ENCODE results near the gene RBBP8NL.
"Not testable (repeated sequence)": the region's sequence is repeated elsewhere in the genome, so short reads cannot be mapped to it uniquely, and the experiment has no call there.

Gene RBBP8NL

DNA sequence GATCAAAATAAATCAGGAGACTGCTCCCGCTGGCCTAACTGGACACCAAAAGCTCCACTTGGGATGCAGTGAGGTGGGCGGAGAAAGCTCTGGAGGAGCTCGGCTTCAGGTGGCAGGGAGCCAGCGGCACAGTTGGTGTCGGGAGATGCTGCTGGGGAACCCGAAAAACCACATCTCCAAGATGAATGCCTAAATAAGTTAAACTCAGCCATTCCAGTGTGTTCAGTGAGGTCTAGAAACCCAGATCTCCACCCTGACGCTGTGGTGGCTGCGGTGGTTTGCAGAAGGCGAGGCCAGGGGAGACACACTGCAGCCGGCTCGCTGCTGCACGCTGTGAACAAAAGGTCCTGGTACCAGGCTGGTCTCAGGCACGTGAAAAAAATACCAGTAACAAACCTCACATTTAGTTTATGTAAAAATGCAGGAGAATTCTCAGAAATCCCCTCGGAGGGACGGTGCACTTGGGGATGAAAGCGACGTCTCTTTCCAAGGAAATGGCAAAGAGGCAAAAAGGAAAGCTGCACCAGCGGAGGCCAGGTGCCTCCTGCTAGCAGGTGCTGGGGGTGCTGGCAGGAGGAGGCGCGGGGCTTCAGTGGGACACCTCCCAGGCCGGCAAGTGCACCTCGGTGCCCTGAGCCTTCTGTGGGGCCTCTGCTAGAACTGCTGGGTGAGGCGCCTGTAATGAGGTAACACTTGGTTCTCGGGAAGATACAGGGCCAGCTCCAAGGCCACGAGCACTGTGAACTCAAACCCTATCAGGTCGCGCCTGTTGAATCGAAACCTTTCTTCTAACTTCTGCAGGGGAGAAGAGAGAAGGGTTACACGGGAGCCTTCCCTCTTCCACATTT lies 36.8 kb downstream of the RBBP8NL start:
- no peak for DNase-seq

DNA sequence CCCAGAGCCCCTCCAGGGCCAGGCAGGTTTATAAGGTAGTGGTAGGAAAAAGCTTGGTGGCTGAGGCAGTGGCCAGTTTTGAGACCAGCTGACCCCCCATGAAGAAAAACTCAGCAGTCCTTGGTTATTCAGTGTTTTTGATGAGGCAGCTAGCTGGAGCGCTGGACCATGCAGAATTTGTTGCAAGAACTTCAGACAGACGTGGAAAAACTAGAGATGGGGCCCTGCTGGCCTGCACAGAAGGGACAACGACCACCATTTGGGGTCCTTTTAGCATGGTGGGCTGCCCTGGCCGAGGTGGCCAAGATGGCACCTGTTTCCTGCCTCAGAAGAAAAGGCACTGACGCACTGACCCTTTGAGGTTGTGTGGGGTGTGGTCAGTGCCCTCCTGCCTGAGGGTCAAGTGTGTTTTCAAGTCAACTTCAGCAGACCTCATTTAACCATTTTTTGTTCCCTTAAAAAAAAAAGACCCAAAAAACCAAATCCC lies 37.7 kb downstream of the RBBP8NL start:
- no peak for DNase-seq

DNA sequence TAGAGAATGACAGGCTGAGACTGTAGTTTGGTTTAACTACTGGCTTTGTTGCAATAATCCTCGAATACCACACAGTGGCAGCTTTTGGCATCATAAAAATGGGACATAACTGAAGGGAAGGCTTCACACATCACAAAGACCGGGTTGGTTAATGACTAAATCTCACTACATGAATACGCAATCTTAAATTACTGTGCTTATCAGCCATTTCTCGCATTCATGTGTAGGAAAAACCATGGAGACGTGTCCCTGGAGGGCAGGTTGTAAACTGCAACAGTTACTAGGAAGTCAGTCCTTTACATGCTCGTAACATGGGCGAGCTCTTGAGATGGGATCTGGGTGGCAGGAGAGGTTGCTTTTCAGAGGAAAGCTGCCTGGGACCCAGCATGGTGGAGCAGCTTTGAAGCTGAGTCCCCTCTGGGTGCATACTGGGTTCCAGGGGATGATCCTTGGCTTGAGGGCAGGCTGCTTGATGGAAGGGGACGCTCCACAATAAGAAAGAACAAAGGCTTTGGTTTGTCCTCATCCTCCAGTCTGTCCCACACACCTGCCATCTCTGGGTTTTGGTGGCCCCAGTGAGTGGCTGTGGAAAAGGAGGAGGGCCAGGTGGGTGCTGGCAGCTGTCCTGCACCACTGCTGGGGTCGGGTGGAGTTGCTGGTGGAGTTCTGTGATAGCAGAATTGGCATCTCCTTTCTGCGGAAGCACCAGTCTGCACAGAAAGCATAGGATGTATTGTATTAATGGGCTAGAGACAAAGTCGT lies 38.3 kb downstream of the RBBP8NL start:
- DNase-seq, result no peak

DNA sequence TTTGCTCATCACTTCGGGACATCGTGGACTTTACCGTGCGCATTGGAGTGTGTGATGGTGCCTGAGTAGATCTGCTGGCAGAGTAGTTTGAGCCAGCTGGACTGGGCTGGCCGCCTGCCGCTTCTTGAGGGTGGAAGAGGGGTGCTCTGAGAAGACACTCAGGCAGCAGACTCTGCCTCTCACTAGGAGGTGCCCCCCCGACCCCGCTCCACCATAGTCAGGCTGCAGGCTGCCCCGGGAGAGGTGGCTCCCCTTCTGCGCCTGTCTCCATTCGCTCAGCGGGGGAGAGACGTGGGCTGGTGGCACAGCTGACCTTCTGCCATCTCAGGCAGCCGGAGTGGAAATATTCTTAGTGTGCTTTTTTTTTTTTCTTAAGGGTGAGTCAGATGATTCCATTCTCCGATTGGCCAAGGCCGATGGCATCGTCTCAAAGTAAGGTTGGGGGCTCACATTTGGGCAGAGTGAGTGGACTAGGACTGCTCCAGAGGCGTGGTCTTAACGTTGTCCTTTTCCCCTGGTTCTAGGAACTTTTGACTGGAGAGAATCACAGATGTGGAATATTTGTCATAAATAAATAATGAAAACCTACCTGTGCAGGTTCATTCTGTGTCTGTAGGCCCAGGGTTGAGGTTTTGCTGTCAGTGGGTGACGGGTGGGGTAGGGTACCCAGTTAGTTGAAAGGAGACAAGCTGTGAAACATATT lies 39.3 kb downstream of the RBBP8NL start:
- DNase-seq, result no peak

DNA sequence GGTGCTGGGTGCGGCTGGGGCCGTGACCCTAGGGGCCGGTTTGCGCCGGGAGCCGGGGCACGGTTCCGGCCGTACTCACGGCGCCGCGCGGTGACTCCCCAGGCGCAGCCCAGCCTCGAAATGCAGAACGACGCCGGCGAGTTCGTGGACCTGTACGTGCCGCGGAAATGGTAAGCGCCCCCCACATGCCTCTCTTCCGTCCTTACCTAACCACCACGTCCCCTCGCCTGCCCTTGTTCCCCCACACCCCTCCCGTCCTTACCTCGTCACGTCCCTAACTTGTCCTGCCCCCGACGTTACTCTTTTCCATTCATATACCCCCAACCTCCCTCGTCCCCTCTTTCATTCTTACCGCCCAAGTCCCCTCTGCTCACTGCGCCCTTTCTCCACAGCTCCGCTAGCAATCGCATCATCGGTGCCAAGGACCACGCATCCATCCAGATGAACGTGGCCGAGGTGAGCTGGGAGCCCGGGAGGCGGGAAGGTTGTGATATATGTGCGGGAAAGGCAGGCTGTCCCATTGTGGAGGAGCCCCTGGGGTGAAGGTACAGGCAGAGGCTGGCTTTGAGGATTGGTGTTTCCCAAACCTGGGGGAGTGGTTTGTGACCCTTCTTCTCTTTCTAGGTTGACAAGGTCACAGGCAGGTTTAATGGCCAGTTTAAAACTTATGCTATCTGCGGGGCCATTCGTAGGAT lies 40.0 kb downstream of the RBBP8NL start:
- DNase-seq, result no peak

DNA sequence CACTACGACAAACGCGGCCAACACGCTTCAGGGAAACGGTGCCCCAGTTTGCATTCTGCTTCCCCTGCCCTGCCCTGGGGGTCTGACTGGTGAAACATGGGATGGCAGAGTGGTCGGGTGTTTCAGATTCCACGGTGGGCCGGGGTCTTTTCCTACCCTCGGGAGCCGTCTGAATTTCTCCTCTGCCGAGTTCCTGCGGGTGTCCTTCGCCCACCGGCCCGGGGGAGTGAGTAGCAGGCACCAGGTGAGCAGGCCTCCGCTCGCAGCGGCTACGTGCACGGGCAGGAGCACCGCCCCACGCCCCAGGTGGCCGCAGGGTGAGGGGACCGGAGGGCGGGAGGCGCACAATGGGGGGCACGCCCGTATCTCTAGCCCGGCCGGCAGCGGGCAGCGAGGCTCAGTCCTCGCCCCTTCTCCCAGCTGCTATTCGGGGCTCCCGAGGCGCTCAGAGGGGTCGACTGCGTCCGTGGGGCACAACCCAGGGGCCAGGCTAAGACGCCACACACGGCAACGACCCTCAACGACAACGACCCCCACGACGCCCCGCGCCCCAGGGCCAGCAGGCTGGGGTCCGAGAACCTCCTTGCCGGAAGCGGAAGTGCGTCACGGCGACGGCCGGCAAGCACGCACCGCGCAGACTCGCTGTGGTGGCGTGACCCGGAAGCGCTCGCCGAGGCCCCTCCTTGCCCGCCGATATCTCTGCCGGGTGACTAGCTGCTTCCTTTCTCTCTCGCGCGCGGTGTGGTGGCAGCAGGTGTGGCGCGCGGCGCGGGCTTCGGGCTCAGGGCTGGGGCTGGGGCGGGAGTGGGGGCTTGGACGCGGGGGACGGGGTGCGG lies 40.7 kb downstream of the RBBP8NL start, which contains the start of gene RPS21:
RPS21 (plus strand) TSS at position 721 of the 836 bp plus-strand sequence. CDS start 236 bp downstream, outside the sequence.
- DNase-seq, result peak; percentile 93

DNA sequence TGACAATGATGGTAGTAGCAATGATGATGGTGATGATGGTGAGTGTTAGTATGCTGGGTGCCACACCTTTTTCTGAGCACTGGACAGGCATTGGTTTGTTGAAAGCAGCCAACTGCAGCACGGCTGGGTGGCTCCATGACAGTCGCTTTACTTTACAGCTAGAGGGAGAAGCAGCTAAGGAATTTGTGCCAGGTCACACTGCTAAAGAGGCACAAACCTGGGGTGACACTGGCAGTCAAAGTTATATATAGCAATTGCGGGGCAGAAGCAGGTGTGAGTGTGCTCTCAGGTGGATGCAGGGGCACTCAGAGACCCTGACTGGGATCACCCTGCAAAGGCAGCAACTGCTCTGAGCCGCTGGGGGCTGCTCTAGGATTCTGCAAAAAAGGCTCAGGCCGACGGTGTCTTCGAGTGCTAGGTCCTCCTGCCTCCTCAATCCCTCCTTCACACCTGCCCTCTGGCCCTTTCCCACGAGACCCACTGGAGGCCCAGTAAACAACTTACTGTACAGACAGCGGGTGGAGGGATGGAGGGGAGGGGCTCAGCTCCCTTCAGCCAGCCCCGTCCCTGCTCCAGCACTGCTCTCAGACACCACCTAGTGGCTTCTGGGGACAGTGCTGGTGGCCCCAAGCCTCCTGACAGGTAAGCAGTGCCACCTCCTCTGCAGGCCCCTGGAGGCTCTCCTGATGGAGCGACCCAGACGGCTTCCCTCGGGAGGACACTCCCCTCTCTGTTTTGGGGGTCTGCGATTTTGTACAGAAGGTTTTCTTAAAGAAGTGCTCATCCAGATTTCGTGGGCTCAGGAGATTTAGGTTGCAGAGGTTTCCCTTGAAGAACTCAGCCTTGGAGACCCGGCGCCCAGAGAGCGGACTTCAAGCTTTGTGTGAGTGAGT lies 44.8 kb downstream of the RBBP8NL start:
- DNase-seq, result peak; percentile 82

DNA sequence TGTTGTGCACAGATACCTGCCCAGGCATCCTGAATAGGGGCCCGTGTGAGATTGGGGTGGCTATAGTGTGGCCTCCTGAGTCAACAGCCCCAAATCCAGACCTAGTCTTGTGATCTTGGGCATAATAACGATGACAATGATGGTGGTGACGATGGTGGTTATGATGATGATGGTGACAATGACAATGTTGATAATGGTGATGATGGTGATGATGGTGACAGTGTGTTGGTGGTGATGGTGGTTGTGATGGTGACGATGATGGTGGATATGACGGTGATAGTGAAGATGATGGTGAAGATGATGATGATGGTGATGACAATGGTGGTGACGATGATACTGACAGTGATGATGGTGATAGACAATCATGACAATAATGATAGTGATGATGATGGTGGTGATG lies 45.5 kb downstream of the RBBP8NL start:
- no peak for DNase-seq

DNA sequence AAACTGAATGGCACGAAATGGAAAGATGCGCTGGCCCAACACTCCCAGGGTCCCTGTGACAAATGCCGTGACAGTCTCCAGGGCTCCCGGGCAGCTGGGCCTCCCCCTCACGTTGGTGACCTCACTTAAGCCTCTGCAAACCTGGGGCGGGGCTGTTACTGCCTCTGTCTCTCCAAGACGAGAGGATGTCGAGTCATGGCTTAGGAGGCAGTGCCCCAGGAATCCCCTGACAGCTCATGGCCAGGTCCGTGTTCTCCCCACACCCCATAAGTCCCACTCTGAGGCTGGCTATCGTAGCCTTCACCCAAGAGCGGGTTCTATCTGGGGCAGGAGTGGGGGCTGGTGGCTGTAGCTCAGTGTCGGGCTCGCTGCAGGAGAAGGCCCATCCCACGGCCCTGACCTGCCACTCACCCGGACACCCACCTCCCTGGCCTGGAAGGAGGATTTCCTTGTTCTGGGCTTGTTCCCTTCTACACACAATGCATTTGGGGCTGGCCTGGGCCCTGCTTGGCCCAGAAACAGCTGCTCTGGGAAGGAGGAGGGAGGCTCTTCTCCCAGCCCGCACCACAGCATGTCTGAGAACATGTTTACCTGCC lies 46.0 kb downstream of the RBBP8NL start:
- DNase-seq, result no peak

DNA sequence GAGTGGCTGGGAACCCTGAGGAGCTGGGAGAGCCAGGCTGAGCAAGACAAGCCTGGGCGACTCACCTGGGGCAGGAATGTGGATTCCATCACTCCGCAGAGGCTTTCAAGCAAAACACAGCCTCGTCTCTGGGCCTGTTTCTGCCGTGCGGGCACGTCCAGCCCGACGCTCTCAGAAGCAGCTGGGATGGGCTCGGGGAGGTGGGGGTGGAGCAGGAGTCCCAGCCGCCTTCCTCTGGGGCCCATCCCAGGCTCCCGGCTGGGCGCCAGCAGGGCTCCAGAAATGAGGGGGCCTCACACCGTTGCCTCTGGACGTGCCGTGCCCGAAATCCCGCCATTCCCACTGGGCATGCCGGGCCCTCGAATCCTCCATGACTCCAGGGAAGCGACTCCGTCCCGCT lies 49.1 kb downstream of the RBBP8NL start:
- DNase-seq, result no peak

DNA sequence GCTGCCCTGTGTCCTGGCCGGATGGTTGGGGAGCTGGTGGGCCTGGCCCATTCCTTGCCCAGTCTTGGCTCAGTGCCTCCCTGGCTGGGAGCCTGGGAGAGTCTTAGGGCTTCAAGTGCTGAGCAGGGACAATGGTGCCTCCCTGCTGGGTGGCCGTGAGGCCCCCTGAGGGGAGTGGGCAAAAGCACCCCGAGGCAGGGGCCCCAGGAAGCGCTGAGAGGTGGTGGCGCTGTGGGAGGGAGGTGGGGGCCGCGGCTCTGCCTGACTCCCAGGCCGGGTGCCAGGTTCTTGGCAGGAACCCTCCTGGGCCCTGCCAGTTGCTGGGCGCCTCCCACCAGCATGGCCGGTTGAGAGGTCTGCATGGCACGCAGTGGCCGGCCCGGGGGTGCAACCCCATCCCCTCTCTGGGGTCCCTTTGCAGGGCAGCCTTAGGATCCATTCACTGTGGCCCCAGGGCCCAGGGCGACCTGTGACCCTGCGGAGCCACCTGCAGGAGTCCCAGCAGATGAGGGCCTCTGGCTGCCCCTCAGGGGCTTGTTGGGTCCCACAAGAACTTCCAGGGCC lies 49.6 kb downstream of the RBBP8NL start:
- DNase-seq, result no peak

DNA sequence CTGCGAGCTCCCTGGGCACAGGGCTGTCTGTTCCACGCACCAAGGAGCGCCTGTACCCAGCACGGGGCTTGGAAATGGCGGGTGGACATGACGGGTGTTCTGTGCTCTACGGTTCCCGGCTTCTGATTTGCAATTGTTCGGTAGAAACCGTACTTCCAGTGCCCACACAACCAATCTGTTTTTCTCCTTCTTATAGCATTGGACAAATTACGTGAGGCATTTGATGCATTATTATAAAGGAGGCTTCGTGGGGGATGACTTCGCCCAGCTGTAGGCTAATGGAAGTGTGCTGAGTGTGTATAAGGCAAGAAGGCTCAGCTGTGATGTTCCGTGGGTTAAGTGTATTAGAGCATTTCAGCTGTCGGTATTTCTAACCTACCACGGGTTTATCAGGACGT lies 50.3 kb downstream of the RBBP8NL start:
- DNase-seq, result no peak

DNA sequence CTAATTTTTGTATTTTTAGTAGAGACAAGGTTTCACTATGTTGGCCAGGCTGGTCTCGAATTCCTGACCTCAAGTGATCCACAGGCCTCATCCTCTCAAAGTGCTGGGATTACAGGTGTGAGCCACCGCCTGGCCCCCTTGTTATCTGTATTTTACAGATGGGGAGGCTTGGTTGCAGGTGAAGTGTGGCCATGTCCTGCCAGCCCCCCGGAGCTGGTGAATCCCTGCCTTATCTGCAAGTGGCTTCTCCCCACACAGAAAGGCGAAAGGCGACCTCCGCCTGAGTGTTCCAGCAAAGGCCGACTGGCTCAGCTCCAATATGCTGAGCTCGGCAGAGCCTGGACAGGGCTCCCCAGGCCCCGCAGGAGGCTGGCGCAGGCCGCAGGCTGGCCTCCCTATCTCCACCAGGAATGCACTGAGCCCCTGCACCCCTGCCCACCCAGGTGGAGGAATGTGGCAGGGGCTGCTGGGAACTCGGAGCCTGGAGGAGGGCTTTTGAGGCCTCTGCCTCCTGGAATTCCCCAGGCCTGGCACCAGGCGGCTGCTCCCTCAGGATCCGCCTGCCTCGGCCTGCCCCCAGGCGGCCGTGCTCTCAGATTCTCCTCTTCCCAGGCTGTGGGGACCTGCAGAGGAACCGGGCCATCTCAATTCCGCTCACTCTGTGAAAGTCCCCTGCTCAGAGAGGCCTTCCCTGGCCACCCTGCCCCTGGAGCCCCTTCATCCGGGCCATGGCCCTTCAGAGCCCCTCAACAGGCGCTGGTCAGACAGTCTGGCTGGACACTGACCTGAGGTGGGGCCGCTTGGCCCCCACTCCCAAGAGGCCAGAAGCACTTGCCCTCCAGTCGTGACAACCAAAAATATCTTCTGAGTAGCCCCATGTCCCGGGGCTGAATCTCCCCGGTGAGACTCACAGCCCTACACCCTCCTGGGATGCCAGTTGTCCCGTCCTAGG lies 51.0 kb downstream of the RBBP8NL start:
- no peak for DNase-seq

DNA sequence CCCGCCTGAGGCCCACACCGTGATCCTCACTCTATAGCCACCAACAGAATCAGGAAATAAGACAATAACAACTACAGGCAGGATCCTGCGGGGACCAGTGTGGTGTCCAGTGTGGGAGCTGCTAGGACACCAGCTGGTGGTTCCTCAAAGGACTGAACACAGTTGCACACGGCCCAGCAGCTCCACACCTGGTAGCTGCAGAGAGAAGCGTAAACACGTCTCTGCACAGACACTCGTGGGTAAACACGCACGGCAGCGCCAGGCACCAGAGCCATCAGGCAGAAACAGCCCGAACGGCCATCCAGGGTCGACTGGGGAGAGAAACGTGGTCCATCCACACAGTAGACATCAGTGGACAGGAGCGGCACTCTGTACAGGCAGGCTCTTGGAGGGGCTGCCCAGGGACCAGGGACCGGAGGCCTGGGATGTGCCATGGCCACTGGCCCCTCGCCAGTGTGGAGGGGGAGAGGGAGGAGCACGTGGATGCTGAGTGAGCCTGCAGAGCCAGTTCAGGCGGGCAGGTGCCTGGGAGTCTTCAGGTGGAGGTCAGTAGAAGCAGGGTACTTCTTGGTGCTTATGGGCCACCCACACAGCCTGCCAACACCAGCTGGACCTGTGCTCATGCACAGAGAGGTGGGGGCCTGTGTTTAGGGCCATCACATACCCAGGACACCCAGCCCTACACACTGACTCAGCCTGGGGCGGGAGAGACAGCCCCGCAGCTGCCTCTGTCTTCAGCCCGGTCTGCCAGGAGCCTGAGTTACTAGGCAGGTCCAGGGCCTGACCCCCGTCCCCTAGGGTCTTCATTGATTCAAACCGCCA lies 52.8 kb downstream of the RBBP8NL start:
- no peak for DNase-seq

DNA sequence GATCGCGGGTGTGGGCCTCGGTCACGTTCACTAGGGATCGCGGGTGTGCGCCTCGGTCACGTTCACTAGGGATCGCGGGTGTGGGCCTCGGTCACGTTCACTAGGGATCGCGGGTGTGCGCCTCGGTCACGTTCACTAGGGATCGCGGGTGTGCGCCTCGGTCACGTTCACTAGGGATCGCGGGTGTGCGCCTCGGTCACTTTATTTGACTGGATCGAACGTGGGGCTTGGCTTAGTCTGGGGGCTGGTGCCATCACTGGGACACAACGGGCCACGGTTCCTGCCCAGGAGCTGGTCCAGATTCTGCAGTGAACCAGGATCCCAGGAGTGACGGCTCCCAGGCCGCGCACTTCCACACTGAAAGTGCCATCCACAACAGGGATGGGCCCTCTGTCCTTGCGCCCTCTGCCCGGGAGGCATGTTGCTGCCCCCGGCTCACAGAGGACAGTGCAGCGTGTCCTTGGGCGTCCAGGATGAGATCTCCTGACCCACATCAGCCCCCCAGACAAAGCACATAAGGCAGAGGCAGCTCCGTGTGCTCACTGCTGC lies 53.6 kb downstream of the RBBP8NL start:
- not testable (repeated sequence) for DNase-seq

DNA sequence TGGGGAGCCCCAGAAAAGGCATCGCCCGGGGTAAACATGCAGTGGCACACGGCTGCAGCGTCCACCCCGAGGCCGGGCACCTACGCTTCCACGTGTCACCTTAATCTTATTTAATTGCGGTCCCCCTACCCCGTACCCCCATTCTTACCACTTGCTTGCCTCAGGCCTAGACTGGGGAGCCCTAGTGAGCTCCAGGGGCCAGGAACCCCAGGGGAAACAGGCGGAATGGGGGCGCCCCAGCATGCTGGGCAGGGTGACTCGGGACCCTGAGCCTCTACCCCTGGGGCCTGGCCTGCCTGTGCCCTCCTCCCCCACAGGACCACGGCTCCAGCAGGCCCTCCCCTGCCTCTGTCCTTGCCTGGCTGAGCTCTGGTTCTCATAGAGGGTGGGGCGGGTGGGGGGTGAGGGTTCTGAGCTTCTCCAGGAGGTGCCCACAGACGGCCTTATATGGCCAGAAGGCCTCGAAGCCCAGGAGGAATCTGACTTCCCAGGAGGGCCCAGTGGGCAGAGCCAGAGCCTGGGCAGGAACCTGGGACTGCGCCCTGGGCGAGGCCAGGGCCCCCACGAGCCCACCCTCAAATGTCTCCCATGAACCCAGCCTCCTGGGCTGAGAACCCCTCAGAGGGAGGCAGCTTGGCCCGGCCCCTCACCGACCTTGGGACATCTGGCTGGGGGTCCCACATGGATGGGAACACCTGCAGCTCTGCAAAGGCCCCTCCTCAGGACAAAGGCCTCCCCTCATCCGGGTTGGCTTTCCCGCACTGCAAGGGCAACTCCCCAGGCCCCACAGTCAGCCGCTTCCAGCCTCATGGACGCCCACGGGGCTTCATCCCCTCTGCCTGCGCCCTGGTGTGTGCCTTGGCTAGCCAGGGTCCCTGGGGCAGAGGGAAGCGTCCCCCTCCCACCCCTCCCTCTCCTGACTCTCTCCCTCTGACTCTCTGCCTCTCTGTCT lies 55.0 kb downstream of the RBBP8NL start:
- no peak for DNase-seq

All from stimulated activated CD4-positive, alpha-beta T cell treated with anti-CD3 and anti-CD28 coated beads, Interleukin-4, amount 100 ng/mL, for 24 hours (primary cell).